HG02852 (cell line): ENCODE measurements around the gene SLC43A3.
"Not testable (repeated sequence)": the region's sequence is repeated elsewhere in the genome, so short reads cannot be mapped to it uniquely, and the experiment has no call there.

Source experiments
- ATAC-seq: cut with Tn5 transposase; IDR thresholded peaks from one replicate; pipeline ENCODE4 v1.9.1; 2021; ENCODE audit warnings: mild to moderate bottlenecking, moderate library complexity; ENCODE audit not compliant: unreplicated experiment

The SLC43A3 gene

GRCh38 chr11:57361420-57361819 is 65.5 kb downstream of the SLC43A3 start:
- ATAC-seq, result not testable (repeated sequence)

- no peak for ATAC-seq
These were observed 65.9 kb downstream of the SLC43A3 start for GRCh38 chr11:57360991-57361390.

- ATAC-seq, result no peak
These were observed 66.8 kb downstream of the SLC43A3 start for GRCh38 chr11:57359896-57360690.

GRCh38 chr11:57359396-57359795 is 67.5 kb downstream of the SLC43A3 start:
- no peak for ATAC-seq

DNA sequence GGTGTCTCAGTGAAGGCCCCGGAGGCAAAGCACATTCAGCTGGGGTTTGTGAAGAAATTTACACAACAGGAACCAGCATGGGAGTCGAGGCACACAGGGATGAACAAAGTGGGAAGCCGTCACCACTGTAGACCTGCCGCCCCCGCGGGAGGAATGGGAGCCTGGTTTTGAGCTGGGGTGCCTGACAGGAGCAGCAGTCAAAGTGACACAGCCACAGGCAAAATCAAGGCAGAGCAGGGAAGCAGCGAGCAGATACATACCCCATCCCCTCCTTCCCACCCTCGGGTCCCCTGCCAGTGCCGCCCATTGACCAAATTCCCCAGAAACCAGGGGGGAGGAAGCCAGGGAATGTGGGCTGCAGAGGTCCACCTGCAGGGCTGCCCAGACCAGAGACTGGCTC is 67.9 kb downstream of the SLC43A3 start:
- no peak for ATAC-seq

- no peak for ATAC-seq
These were observed 68.4 kb downstream of the SLC43A3 start for GRCh38 chr11:57358543-57358961.

DNA sequence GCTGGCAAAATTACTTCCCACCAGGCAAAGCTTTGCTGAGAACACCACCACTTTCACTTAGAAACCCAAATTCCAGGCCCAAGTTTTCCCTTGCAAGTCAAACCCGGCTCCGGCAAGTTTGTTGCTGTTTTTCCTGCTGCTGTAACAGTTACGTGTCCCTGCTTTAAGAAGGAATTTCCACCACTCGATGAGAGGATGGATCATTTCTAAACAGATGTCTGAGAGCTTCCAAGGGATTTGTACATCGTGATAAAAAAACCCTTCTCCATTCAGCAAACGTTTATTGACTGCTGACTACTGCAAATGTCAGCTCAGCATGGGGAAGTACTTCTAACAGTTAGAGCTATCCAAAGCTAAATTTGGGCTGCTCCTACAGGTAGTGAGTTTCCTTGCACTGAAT is 69.1 kb downstream of the SLC43A3 start:
- no peak for ATAC-seq

GRCh38 chr11:57357310-57357709 is 69.6 kb downstream of the SLC43A3 start:
- ATAC-seq, result no peak
